GM03348 (cell line): ENCODE data around the gene METTL17.
A peak's percentile ranks its signal among the peaks of the same experiment; 100 is the strongest.
"Not testable (repeated sequence)": the region's sequence is repeated elsewhere in the genome, so short reads cannot be mapped to it uniquely, and the experiment has no call there.

Experiments used
- DNase-seq: peaks from one replicate; pipeline ENCODE4 v3.0.0; 2012; ENCODE audit warnings: low spot score

METTL17 gene

DNA sequence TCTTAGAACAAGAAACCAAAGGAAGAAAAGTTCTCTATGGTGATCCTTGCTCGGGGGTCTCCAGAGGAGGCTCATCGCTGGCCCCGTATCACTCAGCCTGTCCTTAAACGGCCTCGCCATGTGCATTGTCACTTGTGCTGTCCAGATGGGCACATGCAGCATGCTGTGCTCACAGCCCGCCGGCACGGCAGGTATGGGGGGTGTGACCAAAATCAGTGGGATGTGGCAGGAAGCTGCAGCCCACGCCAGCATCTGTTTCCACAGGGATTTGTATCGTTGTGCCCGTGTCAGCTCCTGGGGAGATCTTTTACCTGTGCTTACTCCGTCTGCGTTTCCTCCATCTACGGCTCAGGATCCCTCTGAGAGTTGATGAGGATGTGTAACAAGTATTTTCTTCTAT lies 6.7 kb downstream of the METTL17 start:
- no peak for DNase-seq

DNA sequence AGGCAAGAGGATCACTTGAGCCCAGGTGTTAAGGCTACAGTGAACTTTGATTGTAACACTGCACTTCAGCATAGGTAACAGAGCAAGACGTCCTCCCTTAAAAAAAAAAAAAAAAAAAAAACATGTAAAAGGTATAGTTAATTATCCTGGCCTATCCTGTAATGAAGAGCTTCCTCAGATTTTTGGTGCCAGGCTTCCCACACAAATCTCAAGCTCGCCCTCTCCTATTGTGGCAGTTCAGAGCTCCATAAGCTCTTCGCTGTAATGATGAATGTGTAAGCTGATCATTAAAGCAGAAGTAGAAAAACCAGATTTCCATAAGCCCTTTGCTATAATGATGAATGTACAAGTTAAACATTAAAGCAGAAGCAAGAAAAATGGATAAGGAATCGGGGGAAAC lies 7.3 kb downstream of the METTL17 start:
- DNase-seq: no peak

DNA sequence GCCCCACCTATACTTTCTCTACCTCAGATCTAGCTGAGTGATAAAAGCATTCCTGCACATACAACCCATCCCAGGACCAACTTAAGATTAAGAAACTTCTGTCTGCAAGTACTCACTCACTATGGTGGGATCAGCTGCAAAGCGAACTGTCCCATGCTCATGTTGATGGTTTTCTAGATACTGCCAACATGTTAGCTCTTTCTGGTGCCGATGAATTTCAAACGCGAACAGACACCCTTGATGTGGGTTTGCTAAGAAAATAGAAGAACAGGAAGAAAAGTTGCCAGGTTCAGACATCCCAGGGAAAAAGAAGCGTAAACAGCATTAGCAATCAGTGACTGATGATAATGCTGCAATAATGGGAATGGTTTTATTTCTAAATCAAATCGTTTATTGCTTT lies 7.8 kb downstream of the METTL17 start:
- no peak for DNase-seq

DNA sequence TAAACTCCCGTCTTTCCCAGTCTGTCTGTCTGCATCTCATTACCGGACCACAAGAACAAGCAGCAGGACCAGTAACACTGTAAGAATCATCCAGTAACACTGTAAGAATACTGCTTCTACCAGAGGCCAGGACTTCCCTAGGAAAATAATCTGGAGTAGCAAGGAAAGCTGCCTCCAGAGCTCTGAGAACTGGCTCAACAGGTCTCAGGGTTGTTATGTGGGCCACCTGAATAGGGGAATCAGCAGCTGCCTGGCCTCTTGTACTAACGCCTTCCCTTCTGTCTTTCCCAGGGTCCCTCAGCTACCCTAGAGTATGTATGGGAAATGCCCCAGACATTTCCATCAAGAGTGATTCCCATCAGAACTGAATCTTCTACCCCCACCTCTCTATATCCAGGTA lies 8.4 kb downstream of the METTL17 start:
- no peak for DNase-seq

DNA sequence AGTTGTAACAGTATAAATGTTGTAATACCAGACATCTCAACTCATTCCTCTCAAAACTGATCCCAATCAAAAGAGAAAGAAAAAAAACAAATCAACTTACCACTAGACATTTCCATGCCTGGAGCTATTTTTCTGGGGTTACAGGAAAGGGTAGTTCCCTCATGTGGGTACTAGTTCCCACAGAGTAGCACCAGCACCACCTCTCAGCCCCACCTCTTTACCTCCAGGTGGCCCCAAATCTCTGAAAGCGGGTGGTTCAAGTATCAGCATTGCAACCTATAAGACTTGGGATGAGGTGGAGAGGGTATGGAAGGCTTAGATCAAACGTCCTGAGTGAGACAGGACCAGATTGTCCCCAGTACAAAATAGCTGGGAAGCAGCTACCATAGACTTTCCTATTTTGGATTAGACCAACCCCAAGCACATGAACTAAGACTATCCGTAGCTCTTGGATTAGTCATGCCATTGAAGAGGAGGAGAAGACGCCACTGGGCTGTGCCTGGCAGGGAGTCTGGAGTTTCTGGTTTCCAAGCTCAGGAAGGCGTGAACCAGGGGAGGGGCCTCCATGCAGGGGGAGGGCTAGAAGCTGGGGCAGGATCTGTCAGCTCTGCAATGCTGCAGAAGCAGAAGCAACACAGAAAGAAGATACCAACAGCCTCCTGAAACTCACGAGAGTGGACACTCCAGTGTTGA lies 9.0 kb downstream of the METTL17 start, which contains the start of gene SLC39A2:
SLC39A2 (plus strand) TSS at position 620 of the 693 bp plus-strand sequence. CDS start 154 bp downstream, outside the sequence.
- DNase-seq: peak; percentile 86

DNA sequence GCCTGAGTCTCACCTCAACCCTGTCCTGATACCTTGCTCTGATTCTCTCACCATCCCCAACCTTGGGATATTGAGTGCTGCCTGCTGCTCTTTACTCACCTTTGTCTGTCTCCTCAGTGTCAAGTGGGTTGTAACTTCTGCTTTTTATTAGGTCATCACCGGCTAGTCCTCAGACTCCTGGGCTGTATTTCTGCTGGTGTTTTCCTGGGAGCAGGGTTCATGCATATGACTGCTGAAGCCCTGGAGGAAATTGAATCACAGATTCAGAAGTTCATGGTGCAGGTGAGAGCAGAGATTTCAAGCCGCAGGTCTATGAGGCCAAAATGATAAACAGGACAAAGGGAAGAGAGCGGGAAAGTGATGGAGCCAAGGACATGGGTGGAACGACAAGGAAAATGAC lies 9.8 kb downstream of the METTL17 start:
- no peak for DNase-seq

DNA sequence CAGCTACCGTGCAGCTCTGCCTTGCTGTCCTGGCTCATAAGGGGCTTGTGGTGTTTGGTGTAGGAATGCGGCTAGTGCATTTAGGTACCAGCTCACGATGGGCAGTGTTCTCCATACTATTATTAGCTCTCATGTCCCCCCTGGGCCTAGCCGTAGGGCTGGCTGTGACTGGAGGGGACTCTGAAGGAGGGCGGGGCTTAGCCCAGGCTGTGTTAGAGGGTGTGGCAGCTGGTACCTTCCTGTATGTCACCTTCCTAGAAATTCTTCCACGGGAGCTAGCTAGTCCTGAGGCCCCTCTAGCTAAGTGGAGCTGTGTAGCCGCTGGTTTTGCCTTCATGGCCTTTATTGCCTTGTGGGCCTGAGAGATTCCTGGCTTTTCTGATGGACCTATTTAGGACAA lies 11.4 kb downstream of the METTL17 start:
- DNase-seq: no peak

DNA sequence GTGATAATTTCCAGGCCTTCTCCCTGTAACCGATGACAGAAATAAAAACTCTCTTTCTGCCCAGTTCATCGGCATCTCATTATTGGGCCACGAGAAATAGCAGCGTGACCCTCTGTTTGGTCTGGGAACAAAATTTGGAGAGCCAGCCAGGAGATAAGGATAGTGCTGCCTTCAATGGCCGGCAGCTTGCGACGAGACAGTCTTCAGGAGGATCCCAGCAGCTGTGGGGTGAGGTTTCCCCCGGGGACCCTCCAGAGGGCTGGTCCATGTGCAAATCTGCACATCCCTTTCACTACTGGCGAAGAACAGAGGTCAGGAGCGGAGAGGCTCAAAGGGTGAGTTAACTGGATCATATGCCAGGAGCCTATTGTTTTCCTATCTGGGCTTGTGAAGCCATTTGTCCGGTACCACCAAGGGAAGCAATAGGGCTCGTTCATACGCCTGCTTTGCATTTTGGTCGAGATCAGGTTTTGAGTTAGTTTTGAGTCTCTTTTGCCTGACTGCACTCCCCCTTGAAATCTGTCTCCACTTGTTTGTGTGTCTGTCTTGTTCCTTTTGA lies 14.1 kb downstream of the METTL17 start:
- no peak for DNase-seq

DNA sequence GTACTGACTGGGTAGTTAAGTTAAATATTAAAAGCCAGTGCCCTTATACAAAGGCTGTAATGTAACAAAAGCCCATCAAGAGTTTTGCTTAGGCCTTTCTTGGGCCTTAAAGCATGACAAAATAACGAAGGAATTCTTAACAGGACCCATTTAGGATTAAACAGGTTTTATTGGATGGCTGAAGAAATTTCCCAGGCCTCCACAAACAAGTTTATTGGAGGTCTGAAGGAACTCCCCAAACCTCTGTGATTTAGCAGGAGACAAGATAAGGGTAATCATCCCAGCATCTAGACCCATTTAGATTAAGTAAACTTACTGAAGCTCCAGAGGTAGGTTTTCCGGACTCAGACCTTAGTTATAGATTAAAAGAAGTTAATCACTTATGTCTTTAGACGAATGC lies 19.9 kb downstream of the METTL17 start:
- not testable (repeated sequence) for DNase-seq

DNA sequence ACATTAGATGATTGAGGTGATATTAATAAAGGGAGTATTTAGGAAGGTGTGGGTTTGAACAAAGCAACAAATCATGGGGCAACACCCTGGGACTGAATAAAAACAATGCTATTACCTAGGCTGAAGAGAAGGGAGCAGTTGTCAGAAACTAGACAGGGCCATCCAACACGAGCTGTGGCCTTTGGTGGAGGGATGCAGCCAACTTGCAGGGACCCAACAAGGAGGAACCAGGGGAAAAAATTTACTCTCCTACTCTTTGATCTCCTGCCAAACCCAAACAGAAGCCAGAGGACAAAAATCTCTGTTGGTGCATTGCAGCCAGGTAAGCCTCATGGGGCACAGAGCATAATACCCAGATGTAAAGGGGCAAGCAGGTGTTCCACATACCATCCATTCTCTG lies 21.4 kb downstream of the METTL17 start:
- DNase-seq: no peak

DNA sequence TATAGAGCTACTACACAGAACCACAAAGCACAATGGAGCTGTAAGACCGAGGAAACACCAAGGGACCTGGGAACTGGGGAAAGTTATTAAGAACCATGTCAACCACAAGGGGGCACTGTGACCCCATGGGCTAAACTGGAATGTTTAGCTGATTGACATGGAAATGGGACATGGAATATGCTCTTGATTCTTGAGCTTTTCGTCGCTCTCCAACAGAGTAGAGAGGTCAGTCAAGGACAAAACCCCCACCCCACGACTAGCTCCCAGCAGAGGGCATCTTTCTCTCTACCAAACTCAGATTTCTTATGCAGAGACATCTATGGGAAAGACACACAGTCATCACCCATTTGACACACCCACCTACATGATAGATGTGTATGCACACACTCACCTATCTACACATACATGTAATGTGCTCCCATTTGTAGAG lies 25.0 kb downstream of the METTL17 start:
- DNase-seq: peak; percentile 82

DNA sequence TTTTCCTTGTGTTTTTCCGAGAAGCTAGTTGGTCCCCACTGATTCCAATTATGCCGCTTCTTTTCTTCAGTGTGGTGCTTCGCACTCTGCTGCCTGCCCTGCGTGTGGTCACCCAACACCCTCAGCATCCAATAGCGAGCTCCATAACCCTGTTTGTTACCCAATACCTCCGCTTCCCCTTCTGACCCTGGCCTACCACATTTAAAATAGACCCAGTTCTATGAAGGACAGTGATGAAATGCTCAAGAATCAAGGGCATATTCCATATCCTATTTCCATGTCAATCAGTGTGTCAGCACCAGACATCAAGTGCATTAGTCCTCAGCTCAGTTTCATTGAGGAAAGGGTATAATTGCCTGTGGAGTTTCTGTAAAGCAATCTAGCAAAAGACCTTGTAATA lies 25.5 kb downstream of the METTL17 start:
- DNase-seq: no peak

DNA sequence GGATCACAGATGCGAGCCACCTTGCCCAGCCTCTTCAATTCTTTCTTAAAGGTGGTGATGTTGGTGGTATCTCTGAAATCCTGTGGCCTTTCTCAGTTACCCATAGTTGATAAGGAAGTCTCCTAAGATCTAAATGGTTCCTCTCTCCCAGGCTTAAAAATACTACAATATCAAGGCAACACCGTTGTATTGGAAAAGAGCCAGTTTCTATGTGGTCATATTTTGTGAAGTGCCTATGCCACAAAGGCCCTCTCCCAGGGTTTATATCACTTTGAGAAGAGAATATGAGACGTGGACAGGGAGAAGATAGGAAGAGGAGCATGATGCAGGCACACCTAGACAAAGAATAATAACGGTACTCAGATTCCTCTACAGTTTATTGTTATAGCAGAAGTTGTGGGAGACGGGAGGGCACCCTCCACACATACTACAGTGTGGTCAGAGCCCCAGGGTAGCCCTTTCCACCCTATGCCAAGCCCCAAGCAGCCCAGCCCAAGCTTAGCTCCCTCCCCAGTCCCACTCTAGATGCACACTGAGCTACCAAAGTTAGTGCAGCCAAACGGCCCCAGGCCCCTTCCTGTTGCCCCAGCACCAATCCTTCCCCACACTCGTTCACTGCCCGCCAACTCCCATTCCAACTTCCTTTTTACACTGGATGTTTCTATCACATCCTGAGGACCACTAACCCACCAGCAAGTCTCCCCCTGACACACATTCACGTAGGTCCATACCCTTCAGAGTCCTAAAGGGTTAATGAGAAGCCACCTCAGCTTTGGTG lies 26.8 kb downstream of the METTL17 start:
- DNase-seq: no peak

DNA sequence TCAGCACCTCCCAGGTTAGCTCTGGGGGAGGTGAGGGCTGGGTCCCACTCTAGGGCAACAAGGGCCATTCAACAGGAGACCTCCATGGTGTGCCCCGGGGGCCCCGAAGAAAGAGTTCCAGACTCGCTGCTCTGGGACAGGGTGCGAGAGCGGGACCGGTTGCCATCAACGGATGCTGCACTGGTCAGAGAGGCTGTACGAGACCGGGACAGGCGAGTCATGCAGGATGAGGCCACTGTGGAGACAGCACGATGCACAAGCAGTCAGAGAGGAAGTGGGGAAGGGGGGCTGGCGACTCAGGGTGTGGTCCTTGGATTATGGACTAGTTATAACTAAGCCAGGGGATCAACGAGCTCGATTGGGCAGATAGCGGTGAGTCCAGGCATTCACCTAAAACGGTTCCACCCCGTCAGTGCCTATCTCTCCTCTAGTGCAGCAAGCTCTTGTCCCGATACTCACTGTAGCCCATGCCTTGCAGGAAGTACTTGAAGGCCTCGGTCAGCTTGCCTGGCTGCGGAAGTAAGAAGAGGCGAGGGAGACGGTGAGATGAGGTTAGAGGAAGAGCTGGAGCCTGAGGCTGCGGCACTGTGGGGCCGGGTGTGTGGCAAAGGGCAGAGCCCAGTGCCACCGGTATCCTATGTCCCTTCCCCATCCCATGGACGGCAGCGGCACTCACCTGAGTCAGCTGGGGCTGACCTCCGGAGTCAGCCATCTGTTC lies 27.9 kb downstream of the METTL17 start:
- DNase-seq: no peak

DNA sequence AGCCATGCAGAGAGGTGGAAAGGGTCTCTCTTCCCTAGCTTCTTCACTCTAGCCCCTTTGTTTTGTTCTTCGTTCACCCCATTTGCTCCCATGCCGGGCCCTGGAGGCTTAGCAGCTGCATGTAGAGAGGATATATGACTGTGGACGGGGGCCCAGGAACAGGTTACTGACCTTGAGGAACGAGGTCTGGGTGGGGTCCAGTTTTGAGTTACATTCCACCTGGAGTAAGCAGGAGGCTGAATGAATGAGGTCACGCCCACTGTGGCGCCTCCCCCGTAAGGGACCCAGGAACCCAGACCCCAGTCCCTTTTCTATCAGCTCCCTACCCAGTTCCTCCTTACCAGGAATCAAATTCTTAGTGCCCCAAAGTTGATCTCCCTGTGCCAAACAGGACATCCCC lies 28.5 kb downstream of the METTL17 start:
- no peak for DNase-seq

DNA sequence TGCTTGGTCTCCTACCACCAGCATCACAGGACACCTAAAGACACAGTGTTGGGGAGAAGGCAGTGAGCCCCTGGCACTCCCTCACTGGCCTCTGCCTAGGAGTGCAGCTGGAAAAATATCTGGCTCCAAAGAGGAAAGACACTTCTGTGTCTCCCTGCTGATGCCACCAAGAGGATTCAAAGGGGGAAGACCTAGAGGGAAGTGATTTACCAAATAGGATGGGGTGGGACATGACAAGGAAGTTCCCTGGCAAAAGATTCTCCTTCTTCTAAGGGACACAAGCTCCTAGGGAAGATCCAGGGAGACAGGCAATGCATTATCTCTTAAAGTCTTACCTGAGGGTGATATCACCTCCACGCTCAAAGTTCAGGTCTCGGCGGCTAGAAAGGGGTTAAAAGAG lies 29.0 kb downstream of the METTL17 start:
- no peak for DNase-seq

DNA sequence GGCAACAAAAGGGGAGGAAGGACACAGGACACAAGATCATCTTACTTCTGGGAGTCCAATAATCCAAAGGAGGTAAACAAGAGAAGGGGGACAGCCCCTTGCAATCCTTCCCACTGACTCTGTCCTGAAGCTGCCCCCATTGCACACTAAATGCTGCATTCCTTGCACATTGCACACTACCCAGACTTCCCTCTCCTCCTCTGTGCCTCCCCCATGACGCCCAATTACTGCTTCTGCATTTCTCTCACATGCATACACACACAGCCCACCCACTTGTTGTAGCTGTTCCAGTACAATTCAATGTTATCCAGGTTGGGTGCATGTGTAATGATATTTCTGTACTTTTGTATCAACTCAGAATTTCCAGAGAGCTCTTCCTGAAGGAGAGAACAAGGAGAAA lies 29.6 kb downstream of the METTL17 start:
- no peak for DNase-seq

DNA sequence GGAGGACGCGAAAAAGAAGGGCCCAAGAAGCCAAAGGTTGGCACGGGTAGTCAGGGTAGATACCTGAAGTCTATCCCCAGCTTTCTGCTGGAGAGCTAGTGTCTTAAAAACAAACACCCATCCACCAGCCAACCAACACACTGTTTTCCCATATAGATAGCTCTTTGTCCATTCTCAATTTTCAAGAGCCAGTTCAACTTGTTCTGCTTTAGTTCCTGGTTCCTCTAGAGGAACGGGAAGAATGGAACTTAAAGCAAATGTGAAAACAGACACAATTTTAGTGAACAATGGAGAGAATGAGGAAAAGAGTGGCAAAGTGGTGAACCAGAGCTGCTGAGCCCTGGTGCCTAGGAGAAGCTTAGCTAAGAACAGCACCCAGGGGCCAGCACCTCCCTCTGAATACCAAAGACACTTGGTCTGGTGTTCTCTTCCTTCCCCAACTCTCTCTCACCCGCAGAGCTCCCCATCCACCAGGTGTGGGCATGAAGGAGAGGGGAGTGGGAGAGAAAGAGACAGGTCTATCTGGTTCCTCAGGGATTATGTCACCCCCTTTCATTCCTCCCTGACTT lies 31.3 kb downstream of the METTL17 start:
- no peak for DNase-seq

DNA sequence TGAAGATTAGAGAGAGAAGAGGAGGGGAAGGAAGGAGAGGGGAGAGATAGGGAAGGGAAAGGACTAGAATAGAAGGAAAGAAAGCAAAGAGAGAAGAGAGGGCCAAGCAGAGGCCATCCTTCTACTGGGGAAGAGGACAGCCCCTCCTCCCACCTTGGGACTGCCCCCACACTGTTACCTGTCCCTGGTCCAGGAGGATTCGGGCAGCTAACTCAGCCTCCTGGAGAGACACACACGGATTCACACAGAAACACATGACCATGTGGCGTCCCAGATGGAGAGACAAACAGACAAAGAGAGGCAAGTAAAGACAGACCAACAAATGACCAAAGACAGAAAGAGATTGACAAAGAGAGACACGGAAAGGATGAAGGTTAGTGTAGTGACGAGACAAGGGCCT lies 32.9 kb downstream of the METTL17 start:
- no peak for DNase-seq

DNA sequence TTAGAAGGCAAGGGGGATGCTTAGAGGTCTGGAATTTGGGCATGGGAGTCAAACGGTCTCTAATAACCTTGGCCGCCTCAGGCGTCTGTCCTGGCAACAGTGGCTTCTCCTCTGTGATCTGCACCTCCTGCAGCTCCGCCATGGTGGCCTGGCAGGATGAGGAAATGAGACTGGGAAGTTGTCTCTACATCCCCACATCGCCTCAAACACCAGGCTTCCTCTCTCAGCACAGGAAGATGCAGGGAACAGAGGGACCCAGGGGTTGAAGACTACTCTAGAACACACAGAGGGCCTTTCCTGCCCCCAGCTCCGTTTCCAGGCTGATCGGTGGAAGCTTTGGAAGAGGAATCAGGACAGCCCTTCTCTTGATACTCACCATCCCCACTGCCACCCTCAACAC lies 33.4 kb downstream of the METTL17 start:
- no peak for DNase-seq

DNA sequence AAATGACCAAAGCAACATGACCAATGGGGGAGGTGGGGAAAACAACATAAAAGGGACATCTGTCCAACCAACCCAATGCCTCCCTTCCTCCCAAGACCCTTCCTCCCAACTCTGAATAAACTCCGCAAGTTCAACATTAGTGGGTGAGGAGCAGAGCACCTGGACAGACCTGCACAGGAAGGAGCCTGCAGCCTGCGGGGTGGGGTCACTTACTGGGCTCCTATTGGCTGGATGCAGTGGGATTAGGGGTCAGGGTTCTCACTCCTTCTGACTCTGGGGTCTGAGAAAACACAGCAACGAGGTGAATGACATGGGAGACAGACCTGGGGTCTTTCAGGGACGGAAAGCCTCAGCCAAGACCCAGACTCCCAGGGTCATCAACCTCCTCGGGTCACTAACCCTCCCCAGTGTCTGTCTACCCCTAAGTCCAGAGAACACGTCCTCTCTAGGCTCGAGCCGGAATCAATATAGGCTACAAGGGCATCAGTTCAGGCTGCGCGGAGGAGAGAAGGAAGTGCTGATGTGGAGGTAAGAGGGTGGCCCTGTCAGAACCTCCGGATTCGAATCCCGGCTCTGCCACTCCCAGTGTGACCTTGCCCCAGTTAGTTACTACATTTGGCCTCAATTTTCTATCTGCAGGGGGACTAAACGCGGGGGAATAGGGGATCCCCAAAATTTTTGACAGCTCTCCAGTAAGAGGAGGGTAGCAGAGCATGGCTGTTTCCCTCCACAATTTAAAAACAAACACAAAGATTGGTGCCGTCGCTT lies 34.2 kb downstream of the METTL17 start:
- DNase-seq: no peak
